SK-N-SH (cell line): ENCODE data around the gene GUCA1A. TPM values are rescaled to one million over a fixed set of nuclear protein-coding genes. Genes with fewer than 3 reads are reported as not detected.

Experiments
- CTCF ChIA-PET: fragments of 300-600, 350-600 bp; formaldehyde crosslinking; extraction: SDS; loops from one replicate; lab custom pipeline; 2021; lab: Yijun Ruan, JAX
- POLR2A ChIA-PET: fragments of 350-600 bp; sonication (Branson Sonifier 250); formaldehyde crosslinking; extraction: SDS; loops from one replicate; lab custom pipeline; 2020; ENCODE audit warnings: antibody characterized with exemption, inconsistent platforms; lab: Yijun Ruan, JAX
- DNase-seq: peaks from one replicate; pipeline ENCODE4 v3.0.0; 2012
- H2AFZ ChIP-seq: fragments of 200-600 bp; sonication (generic); 2 replicates; pipeline ENCODE4 v1.8.1; 2016; ENCODE audit warnings: antibody characterized with exemption, mild to moderate bottlenecking, low read depth
- H3F3A ChIP-seq: fragments of 200-600 bp; sonication (generic); replicated peaks from 2 replicates; pipeline ENCODE3; 2016; ENCODE audit warnings: antibody characterized with exemption, mild to moderate bottlenecking; ENCODE audit not compliant: insufficient read depth
- H3K27ac ChIP-seq, 2 experiments: fragments of 200-500 bp in 1 of 2; fragments of 200-600 bp in 1 of 2; sonication (Bioruptor generic) in 1 of 2; sonication (generic), shearing (Covaris generic) in 1 of 2; 2 replicates each; pipeline versions ENCODE4 v1.5.1 to v1.6.1; 2014 to 2016; ENCODE audit warnings: low read depth in 2 of 2, inconsistent platforms in 1 of 2, low read length in 1 of 2, mild to moderate bottlenecking in 1 of 2, mixed read lengths in 1 of 2
- H3K27me3 ChIP-seq: fragments of 200-600 bp; sonication (generic), shearing (Covaris generic); 2 replicates; pipeline ENCODE4 v1.6.1; 2016; ENCODE audit warnings: mixed run types; ENCODE audit not compliant: insufficient read depth
- H3K36me3 ChIP-seq, 2 experiments: fragments of 200-500 bp in 1 of 2; fragments of 200-600 bp in 1 of 2; sonication (Bioruptor generic) in 1 of 2; sonication (generic) in 1 of 2; replicated peaks in 1 of 2; 2 replicates each; pipeline versions ENCODE3 to v1.5.1; 2014 to 2016; ENCODE audit warnings: low read length in 1 of 2, mild to moderate bottlenecking in 1 of 2; ENCODE audit not compliant: insufficient read depth in 2 of 2, control insufficient read depth in 1 of 2
- H3K4me1 ChIP-seq, 2 experiments: fragments of 200-500 bp in 1 of 2; fragments of 200-600 bp in 1 of 2; sonication (Bioruptor generic) in 1 of 2; sonication (generic), shearing (Covaris generic) in 1 of 2; 2 replicates each; pipeline versions ENCODE4 v1.5.1 to v1.6.1; 2014 to 2016; ENCODE audit warnings: low read depth in 1 of 2, low read length in 1 of 2, mixed run types in 1 of 2; ENCODE audit not compliant: insufficient read depth in 2 of 2, control insufficient read depth in 1 of 2
- H3K4me2 ChIP-seq: fragments of 200-600 bp; sonication (generic), shearing (Covaris generic); 2 replicates; pipeline ENCODE4 v1.6.1; 2017; ENCODE audit warnings: mixed run types
- H3K4me3 ChIP-seq, 2 experiments: fragments of 200-500 bp in 1 of 2; fragments of 200-600 bp in 1 of 2; sonication (Bioruptor generic) in 1 of 2; sonication (generic), shearing (Covaris generic) in 1 of 2; 2 replicates each; pipeline versions ENCODE4 v1.5.1 to v1.8.1; 2014 to 2016; ENCODE audit warnings: low read depth in 2 of 2, inconsistent platforms in 1 of 2, low read length in 1 of 2, mild to moderate bottlenecking in 1 of 2, mixed read lengths in 1 of 2, moderate library complexity in 1 of 2
- H3K79me2 ChIP-seq: fragments of 200-600 bp; sonication (generic); 2 replicates; pipeline ENCODE4 v1.8.1; 2017; ENCODE audit warnings: mild to moderate bottlenecking; ENCODE audit not compliant: insufficient read depth
- H3K9ac ChIP-seq: fragments of 200-600 bp; sonication (generic); 2 replicates; pipeline ENCODE4 v1.6.1; 2017; ENCODE audit warnings: mixed run types
- H3K9me2 ChIP-seq: fragments of 200-600 bp; sonication (generic); 2 replicates; pipeline ENCODE4 v1.6.1; 2017; ENCODE audit warnings: mixed run types
- H3K9me3 ChIP-seq: fragments of 200-600 bp; sonication (generic); 2 replicates; pipeline ENCODE4 v1.6.1; 2017; ENCODE audit warnings: mixed run types, mild to moderate bottlenecking, moderate library complexity
- H4K20me1 ChIP-seq: fragments of 200-600 bp; sonication (generic); 2 replicates; pipeline ENCODE4 v1.6.1; 2017; ENCODE audit warnings: mild to moderate bottlenecking, mixed run types; ENCODE audit not compliant: insufficient read depth
- EZH2phosphoT487 ChIP-seq: fragments of 200-600 bp; sonication (generic); IDR thresholded peaks from 2 replicates; pipeline ENCODE4 v1.6.1; 2017; ENCODE audit warnings: low read depth, mixed run types, mild to moderate bottlenecking, antibody characterized with exemption, moderate library complexity, borderline replicate concordance
- FOXJ3 ChIP-seq: sonication (generic); formaldehyde crosslinking; IDR thresholded peaks from 2 replicates; pipeline ENCODE4 v1.5.1; 2020; ENCODE audit warnings: mild to moderate bottlenecking, missing genetic modification reagents
- GABPA ChIP-seq: IDR thresholded peaks from 2 replicates; pipeline ENCODE4 v1.4.0; 2012; ENCODE audit warnings: low read depth, mild to moderate bottlenecking
- JUND ChIP-seq: IDR thresholded peaks from 2 replicates; pipeline ENCODE4 v1.4.0; 2012
- MXI1 ChIP-seq: IDR thresholded peaks from 2 replicates; pipeline ENCODE4 v1.6.1; 2012; ENCODE audit warnings: mild to moderate bottlenecking, low read depth, low read length, improper control_type of control experiment
- NRF1 ChIP-seq: IDR thresholded peaks from 2 replicates; pipeline ENCODE4 v1.6.1; 2012; ENCODE audit warnings: low read depth, mild to moderate bottlenecking, low read length
- POLR2AphosphoS5 ChIP-seq: IDR thresholded peaks from 2 replicates; pipeline ENCODE4 v1.6.1; 2012; ENCODE audit warnings: low read depth, low read length
- RCOR1 ChIP-seq: fragments of 150-350 bp; IDR thresholded peaks from 2 replicates; pipeline ENCODE4 v1.6.1; 2017; ENCODE audit warnings: antibody characterized with exemption, low read length
- RXRA ChIP-seq: IDR thresholded peaks from 2 replicates; pipeline ENCODE4 v1.4.0; 2012; ENCODE audit warnings: low read depth, mild to moderate bottlenecking, borderline replicate concordance
- SIN3A ChIP-seq: IDR thresholded peaks from 2 replicates; pipeline ENCODE4 v1.6.1; 2012; ENCODE audit warnings: low read depth, mild to moderate bottlenecking, low read length, moderate library complexity, borderline replicate concordance
- SMC3 ChIP-seq: IDR thresholded peaks from 2 replicates; pipeline ENCODE4 v1.6.1; 2012; ENCODE audit warnings: low read depth, low read length, improper control_type of control experiment
- TAF1 ChIP-seq: IDR thresholded peaks from 2 replicates; pipeline ENCODE4 v1.6.1; 2012; ENCODE audit warnings: low read depth, mild to moderate bottlenecking, low read length, moderate library complexity, borderline replicate concordance
- WGBS: methylation state at CpG from one replicate; pipeline ENCODE4 v1.1.6; 2017; ENCODE audit warnings: low lambda C conversion rate; 5-methylcytosine and 5-hydroxymethylcytosine counted together
- polyA plus RNA-seq, 3 experiments: library from polyadenylated mRNA; depleted of rRNA; stranded (reverse); fragments of >200 nt; gene quantifications; 2 replicates each; pipeline ENCODE4 v1.2.3, GENCODE V29; 2012
- TF ChIP-seq, protein P1 (sequence below): IDR thresholded peaks from 2 replicates; pipeline ENCODE4; 2012
- TF ChIP-seq, protein P2 (sequence below): IDR thresholded peaks from 2 replicates; pipeline ENCODE4 v1.4.0; 2012; ENCODE audit warnings: low read depth, borderline replicate concordance
- TF ChIP-seq, protein P3 (sequence below): fragments of 200-600 bp; sonication (generic); IDR thresholded peaks from 2 replicates; pipeline ENCODE4 v1.6.1; 2017; ENCODE audit warnings: antibody characterized with exemption, mild to moderate bottlenecking, moderate library complexity

The GUCA1A gene
- polyA plus RNA-seq, 1 of the 3 experiments (the other 2 are of a cell fraction) = 0.77 TPM

DNA sequence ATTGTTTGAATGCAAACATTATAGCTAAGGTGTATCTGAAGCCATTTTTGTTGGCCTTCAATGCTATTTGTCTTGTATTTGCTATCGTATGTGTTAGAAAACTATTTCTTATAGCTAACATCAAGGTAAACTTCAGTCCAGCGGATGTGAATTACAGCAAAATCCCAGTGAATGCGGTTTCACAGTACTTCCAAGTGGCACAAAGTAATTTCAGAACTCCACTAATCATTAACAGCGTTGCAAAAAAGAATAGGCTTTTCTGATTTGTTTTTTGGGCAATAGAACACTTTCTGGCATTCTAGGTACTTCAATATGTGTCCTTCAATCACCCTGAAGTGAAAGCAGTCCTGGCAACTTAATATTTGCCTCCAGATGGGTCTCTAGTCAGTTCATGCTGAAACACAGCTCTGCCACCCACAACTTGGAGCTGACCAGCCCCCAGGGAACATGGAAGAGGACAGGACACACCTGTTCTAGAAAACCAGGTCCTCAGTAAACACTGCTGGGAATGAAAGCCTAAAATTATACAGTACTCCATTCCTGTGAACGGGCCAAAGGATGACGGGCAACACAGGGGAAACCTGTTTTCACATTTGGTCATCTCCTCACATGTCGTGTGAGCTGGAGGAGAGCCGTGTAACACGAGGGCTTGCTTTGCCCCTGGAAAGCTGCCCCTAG lies 54.1 kb downstream of the GUCA1A start:
- TF ChIP-seq, protein P1, sequence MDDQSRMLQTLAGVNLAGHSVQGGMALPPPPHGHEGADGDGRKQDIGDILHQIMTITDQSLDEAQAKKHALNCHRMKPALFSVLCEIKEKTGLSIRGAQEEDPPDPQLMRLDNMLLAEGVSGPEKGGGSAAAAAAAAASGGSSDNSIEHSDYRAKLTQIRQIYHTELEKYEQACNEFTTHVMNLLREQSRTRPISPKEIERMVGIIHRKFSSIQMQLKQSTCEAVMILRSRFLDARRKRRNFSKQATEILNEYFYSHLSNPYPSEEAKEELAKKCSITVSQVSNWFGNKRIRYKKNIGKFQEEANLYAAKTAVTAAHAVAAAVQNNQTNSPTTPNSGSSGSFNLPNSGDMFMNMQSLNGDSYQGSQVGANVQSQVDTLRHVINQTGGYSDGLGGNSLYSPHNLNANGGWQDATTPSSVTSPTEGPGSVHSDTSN = no peak
- no peak for TF ChIP-seq RCOR1
- no peak for TF ChIP-seq POLR2AphosphoS5
- TF ChIP-seq SMC3 = no peak
- no peak for TF ChIP-seq FOXJ3 (CRISPR knock-in tag)
- TF ChIP-seq SIN3A = no peak
- TF ChIP-seq, protein P2, sequence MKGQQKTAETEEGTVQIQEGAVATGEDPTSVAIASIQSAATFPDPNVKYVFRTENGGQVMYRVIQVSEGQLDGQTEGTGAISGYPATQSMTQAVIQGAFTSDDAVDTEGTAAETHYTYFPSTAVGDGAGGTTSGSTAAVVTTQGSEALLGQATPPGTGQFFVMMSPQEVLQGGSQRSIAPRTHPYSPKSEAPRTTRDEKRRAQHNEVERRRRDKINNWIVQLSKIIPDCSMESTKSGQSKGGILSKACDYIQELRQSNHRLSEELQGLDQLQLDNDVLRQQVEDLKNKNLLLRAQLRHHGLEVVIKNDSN = no peak
- no peak for TF ChIP-seq MXI1
- no peak for TF ChIP-seq RXRA
- no peak for TF ChIP-seq NRF1
- no peak for TF ChIP-seq TAF1
- TF ChIP-seq EZH2phosphoT487 = no peak
- TF ChIP-seq, protein P3, sequence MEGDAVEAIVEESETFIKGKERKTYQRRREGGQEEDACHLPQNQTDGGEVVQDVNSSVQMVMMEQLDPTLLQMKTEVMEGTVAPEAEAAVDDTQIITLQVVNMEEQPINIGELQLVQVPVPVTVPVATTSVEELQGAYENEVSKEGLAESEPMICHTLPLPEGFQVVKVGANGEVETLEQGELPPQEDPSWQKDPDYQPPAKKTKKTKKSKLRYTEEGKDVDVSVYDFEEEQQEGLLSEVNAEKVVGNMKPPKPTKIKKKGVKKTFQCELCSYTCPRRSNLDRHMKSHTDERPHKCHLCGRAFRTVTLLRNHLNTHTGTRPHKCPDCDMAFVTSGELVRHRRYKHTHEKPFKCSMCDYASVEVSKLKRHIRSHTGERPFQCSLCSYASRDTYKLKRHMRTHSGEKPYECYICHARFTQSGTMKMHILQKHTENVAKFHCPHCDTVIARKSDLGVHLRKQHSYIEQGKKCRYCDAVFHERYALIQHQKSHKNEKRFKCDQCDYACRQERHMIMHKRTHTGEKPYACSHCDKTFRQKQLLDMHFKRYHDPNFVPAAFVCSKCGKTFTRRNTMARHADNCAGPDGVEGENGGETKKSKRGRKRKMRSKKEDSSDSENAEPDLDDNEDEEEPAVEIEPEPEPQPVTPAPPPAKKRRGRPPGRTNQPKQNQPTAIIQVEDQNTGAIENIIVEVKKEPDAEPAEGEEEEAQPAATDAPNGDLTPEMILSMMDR = no peak
- TF ChIP-seq GABPA = no peak
- no peak for TF ChIP-seq JUND
- CTCF ChIA-PET = interaction anchor here (1.2 to 1.5 kb wide), 2 partner anchors 10 to 13 kb away, joined by 4 to 6 read pairs; no protein-coding TSS in a partner anchor
- Histone ChIP-seq H3K9me3 (no peaks in the 10 kb centered on the region), H3F3A (peaks cover 25% of the 10 kb centered on the region), H3K27ac (peak overlapping the region; percentile 53 to 85; a peak in 3 of 4 replicates), H3K4me1 (peaks cover 5 to 21% of the 10 kb centered on the region in 2 experiments), H4K20me1 (no peaks in the 10 kb centered on the region), H3K4me3 (no peak overlapping the region), H3K9me2 (no peaks in the 10 kb centered on the region), H3K27me3 (no peaks in the 10 kb centered on the region), H2AFZ (no peak overlapping the region), H3K79me2 (no peaks in the 10 kb centered on the region), H3K9ac (peak overlapping the region; percentile 55; the same call in 1 of the 2 replicates), H3K36me3 (peaks cover 7 to 11% of the 10 kb centered on the region in 2 experiments), H3K4me2 (peak overlapping the region; percentile 77)
- DNase-seq = no peak
- WGBS = 88% methylated on average over 9 of the region's 9 CpGs
- POLR2A ChIA-PET = no interaction called here
